NCI-H2081 treated with DMSO at 0.1 percent for 48 hours (cell line): Measurements from ENCODE around the gene DOLK.
A peak's percentile ranks its signal among the peaks of the same experiment; 100 is the strongest.
"Not testable (repeated sequence)": the region's sequence is repeated elsewhere in the genome, so short reads cannot be mapped to it uniquely, and the experiment has no call there.

Experiments used
- DNase-seq: peaks from one replicate; lab custom pipeline; 2025; lab: John Stamatoyannopoulos, UW

The DOLK gene

DNA sequence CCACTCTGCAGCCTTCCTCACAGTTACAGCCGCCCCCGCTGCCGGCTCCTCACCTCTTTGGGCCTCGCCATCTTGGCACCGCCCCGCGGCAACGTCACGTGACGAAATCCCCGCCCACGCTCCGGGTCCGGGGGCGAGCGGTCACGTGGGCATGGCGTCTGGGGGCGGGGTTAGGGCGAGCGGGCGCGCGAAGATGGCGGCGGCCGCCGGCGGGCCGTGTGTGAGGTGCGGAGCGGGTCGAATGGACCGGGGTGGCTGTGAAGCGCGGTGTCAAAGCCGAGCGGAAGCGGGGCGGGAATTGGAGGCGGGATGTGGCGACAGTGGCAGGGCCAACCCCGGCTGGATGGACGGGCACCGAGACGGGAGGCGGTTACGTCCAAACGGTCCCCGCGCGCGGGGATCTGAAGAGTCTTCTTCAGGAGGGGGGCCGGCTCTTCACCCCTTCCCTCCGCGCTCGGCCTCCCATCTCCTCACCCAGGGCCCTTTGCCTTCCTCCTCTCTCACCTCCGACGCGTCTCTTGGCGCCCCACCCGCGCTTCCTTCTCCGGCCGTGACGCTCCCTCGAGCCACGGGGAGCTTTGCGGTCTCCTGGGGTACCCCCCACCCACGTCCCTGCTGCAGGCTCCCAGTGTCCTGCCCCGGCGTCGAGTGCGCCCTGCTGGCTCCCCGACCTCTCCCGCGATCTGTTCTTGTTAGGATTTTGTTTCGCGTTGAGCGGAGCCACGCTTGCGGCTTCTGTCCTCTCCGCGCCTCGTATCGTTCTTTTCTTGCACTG lies at the start of gene DOLK, which contains the start of gene NUP188:
Gene DOLK (minus strand): TSS at position 77 of the 775 bp plus-strand sequence. CDS start 300 bp downstream, outside the sequence.
Gene NUP188 (plus strand): TSS at position 173 of the 775 bp plus-strand sequence. CDS start 21 bp downstream, at position 194.
- peak; percentile 18 for DNase-seq

DNA sequence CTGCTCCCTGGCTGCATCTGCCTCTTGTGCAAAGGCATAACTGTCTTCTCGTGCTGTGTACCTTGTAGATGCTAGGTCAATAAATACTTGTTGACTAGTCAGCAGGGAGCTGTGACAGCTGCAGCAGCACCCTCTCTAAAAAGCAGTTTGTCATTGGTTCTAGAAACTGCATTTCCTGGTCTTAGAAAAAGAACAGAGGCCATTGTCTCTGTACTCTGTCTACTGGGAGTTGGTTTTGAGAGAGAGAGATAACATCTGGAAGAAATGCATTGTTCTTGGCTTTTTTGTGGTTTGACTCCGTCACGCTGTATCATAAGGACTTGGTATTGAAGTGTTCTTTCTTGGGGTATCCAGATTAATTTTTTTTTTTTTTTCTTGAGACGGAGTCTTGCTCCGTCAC lies 48.4 kb upstream of the DOLK start:
- no peak for DNase-seq

DNA sequence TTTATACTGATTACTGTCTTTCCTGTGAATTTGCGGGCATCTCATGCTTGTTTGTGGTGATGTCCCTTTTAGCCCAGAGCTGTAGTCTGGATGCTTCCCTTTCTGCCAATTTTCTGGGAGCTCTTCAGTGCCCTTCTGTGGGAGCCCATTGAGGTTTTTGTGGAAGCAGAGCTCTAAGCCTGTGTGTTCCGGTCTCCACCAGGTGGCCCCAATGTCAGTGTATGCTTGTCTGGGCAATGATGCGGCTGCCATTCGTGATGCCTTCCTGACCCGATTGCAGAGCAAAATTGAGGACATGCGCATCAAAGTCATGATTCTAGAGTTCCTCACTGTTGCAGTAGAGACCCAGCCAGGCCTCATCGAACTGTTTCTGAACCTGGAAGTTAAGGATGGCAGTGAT lies 45.6 kb upstream of the DOLK start:
- DNase-seq: no peak

- no peak for DNase-seq
These were observed 40.4 kb upstream of the DOLK start for GRCh38 chr9:128987805-128988204.

DNA sequence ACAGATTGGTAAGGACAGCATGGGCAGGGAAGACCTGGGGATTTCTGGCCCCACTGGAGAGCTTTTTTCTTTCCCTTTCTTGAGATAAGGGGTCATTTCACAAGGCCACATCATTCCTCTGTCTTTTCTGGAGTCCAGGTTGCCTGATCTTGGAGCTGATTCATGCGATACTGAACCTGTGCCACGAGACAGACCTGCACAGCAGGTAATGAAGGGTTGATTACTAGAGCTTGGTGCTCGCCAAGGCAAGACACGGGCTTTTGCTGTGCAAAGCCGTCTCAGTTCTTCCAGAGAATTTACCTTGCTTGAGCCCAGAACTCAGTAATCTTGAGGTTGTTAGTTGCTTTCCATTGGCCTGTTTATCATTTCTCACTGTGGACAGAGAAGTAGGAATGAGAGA lies 39.3 kb upstream of the DOLK start:
- DNase-seq: no peak

DNA sequence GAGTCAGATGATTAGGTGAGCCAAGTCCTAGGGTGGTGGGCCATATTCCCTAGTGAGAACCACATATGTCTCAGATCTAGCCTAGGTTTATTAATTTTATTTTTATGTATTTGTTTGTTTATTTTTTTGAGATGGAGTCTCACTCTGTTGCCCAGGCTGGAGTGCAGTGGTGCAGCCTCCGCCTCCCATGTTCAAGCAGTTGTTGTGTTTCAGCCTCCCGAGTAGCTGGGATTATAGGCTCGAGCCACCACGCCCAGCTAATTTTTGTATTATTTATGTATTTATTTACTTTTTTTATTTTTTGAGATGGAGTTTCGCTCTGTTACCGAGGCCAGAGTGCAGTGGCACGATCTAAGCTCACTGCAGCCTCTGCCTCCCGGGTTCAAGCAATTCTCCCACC lies 36.1 kb upstream of the DOLK start:
- no peak for DNase-seq

DNA sequence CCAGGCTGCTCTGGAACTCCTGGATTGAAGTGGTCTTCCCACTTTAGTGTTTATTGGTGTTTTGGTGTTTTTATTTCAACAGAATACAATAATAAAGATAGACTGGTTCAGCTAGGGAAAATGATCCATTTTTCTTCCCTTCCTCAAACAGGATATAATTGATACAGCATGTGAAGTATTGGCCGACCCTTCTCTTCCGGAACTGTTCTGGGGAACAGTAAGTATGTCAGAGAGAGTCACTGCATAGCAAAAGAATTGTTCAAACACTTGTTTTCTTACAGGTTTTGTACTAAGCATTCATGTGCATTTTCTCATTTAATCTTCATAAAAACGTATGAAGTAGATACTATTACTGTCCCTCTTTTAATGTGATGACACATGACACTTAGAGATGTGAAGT lies 31.7 kb upstream of the DOLK start:
- no peak for DNase-seq

DNA sequence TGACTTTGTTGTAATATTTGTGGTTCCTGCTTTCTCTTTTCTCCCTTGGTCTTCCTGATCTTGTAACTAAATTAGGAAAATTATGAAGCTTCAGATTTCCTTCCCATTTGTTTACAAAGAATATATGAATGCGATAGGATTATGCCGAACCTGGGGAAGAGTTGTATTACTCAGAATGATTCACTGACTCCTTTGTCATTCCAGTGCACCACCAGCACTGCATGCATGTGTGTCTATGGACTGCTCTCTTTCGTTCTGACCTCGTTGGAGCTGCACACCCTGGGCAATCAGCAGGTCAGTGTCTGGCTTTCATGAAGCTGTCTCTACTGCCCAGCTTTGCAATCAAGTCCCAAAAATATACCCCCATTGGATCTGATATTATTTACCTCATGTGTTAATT lies 25.6 kb upstream of the DOLK start:
- no peak for DNase-seq

DNA sequence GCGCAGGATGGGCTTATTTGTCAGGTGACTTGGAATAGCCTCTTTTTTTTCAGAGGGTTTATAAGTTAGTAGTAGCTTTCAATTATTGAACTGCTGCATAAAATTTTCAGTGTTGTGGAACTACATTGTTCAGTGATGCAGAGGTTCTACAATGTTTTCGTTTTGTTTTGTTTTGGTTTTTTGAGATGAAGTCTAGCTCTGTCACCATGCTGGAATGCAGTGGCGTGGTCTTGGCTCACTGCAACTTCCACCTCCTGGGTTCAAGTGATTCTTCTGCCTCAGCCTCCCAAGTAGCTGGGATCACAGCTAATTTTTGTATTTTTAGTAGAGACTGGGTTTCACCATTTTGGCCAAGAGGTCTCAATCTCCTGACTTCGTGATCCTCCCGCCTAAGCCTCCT lies 22.1 kb upstream of the DOLK start:
- DNase-seq: no peak

- not testable (repeated sequence) for DNase-seq
These were observed 14.0 kb upstream of the DOLK start for GRCh38 chr9:128961403-128961802.

DNA sequence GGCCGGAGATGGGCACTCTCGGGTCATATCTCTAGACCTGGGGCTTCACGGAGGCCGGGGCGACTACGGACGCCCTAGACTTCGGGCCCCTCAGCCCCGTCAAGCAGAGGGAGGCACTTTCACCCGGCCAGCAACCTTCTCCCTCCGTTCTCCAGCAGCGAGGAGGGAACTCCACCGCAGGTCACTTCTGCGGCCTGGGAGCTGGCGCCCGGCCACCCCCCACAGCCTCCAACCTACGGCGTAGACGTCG lies 201 bp downstream of the DOLK start:
- no peak for DNase-seq

DNA sequence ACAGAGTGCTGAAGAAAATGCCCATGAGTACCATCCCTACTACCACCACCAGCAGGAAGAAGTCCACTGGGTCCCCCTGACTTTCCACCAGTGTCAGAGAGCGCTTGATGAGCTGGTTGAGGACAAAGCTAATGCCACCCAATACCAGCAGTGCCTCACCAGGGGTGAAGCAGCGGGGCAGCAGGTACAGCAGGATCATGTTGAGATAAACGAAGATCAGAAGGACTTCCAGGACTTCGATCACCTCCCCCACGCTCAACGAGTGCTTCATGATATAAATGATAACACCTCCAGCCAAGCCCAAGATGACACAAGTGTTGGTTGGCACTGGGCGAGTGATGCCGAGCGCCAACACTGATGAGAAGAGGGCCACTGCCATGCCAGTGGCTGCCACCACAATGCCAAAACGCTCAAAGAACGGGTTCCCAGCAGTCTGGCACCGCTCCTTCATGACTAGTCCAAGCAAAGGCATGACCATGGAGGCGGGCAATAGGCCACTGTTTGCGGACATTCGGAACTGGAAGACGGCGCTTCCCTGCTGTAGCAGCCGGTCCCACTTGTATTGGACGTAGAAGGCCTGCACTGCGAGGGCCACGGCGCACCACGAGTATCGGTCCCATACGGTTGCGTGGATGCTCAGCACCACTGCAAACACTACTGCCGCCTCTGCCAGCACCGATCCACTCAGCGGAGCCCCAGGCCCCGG lies 679 bp downstream of the DOLK start:
- DNase-seq: no peak

- no peak for DNase-seq
These were observed 1.5 kb downstream of the DOLK start for GRCh38 chr9:128945798-128946501.

- DNase-seq: not testable (repeated sequence)
These were observed 2.4 kb downstream of the DOLK start for GRCh38 chr9:128944966-128945365.

- DNase-seq: no peak
These were observed 3.4 kb downstream of the DOLK start for GRCh38 chr9:128943832-128944620.

GRCh38 chr9:128940946-128941755 lies 6.3 kb downstream of the DOLK start:
- no peak for DNase-seq

GRCh38 chr9:128940271-128940921 lies 7.0 kb downstream of the DOLK start:
- no peak for DNase-seq

- DNase-seq: no peak
These were observed 9.9 kb downstream of the DOLK start for GRCh38 chr9:128937310-128938165.

DNA sequence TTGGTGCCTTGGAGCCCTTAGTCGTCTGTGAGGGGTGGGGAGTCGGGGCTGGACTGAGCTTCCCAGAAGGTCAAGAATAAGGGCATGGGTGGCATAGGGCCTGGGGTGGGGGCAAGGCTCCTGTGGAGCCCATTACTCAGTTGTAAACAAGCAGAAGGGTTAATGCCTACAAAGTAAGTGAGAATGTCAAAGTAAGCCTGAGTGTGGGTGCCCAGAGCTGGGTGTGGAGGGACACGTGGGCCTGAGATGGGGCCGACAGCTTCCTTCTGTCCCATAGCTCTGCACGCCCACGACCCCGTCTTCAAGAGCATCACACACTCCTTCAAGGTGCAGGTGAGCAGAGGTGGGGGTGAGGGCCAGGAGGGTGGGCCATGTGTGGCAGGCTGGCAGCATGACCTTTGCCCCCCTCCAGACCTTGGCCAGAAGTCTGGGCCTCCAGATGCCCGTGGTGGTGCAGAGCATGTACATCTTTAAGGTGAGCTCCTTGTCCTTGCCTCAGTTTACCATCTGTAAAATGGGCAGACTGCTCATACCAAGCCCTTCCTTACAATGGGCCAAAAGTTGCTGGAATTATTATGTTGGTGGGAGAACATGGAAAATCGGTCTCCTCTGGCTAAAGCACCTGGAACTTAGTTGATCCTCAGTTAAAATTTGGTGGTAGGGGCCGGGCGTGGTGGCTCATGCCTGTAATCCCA lies 11.1 kb downstream of the DOLK start:
- DNase-seq: no peak
